A673 (cell line): ENCODE results near the gene AGMO.

ENCODE experiments used
- EZH2 ChIP-seq: fragments of 200-600 bp; sonication (generic); IDR thresholded peaks from 2 replicates; pipeline ENCODE4 v1.6.1; 2017; ENCODE audit warnings: borderline replicate concordance, low read depth, mild to moderate bottlenecking, mixed read lengths, antibody characterized with exemption, low read length; ENCODE audit not compliant: poor library complexity, severe bottlenecking
- TF ChIP-seq, protein P1 (sequence below): fragments of 300-800, 200-600 bp; sonication (generic); conservative IDR thresholded peaks from 2 replicates; pipeline ENCODE4 v1.5.1; 2017; ENCODE audit warnings: low read depth, mild to moderate bottlenecking, antibody characterized with exemption, low read length, moderate library complexity, mixed read lengths

DNA sequence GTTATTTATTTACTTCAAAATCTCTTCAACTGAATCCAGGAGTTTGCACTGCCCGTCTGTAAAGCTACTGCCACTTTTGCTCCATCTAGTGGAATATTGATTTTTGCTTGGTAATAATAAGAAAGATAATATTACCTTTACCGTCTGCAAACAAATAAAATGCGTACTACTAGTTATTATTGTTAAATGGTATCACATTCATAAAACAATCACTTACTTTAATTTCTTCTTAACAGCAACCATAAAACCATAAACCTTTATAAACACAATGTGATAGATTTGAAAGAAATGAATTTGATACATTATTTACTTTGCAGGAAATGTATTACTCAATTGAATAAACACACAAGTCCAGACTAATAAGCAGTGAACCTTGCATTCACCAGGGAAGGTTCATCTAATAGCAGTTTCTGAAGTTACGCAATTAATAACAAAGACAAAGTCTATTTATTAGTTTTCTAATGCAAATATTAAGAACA lies 6.4 kb downstream of the AGMO start:
- TF ChIP-seq, protein P1, sequence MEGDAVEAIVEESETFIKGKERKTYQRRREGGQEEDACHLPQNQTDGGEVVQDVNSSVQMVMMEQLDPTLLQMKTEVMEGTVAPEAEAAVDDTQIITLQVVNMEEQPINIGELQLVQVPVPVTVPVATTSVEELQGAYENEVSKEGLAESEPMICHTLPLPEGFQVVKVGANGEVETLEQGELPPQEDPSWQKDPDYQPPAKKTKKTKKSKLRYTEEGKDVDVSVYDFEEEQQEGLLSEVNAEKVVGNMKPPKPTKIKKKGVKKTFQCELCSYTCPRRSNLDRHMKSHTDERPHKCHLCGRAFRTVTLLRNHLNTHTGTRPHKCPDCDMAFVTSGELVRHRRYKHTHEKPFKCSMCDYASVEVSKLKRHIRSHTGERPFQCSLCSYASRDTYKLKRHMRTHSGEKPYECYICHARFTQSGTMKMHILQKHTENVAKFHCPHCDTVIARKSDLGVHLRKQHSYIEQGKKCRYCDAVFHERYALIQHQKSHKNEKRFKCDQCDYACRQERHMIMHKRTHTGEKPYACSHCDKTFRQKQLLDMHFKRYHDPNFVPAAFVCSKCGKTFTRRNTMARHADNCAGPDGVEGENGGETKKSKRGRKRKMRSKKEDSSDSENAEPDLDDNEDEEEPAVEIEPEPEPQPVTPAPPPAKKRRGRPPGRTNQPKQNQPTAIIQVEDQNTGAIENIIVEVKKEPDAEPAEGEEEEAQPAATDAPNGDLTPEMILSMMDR: peak; percentile 37; the same call in 1 of the 2 replicates
- no peak for TF ChIP-seq EZH2
